Measurements from ENCODE around the gene RBMS2.

RBMS2 gene

GRCh38 chr12:56633468-56634241, 112.0 kb downstream of the RBMS2 start:
- H3K27ac ChIP-seq = peak overlapping the region; percentile 95
- H3K36me3 ChIP-seq = peaks cover 11% of the 10 kb centered on the region
- peak overlapping the region; percentile 67 to 92 for H3K4me3 ChIP-seq (ENCODE audit: low read depth in 1 of 2, low read length in 1 of 2)
- no peaks in the 10 kb centered on the region for H3K9me3 ChIP-seq
- H3K27me3 ChIP-seq = no peaks in the 10 kb centered on the region
- TF ChIP-seq CTCF (IDR thresholded peaks at IDR 0.05) = no peak
- peaks cover 59 to 71% of the 10 kb centered on the region in 2 experiments for H3K4me1 ChIP-seq (ENCODE audit: control insufficient read depth in 1 of 2, insufficient read depth in 1 of 2, low read depth in 1 of 2, low read length in 1 of 2)

- TF ChIP-seq CTCF (IDR thresholded peaks at IDR 0.05) = no peak
- peak overlapping the region; percentile 95 for H3K27ac ChIP-seq
- H3K36me3 ChIP-seq = peaks cover 18% of the 10 kb centered on the region
- H3K4me1 ChIP-seq (ENCODE audit: control insufficient read depth in 1 of 2, insufficient read depth in 1 of 2, low read depth in 1 of 2, low read length in 1 of 2) = peaks cover 56 to 68% of the 10 kb centered on the region in 2 experiments
- no peaks in the 10 kb centered on the region for H3K27me3 ChIP-seq
- H3K4me3 ChIP-seq (ENCODE audit: low read depth in 1 of 2, low read length in 1 of 2) = peak overlapping the region; percentile 67 to 92
- no peaks in the 10 kb centered on the region for H3K9me3 ChIP-seq
These were observed 112.7 kb downstream of the RBMS2 start for GRCh38 chr12:56634242-56634836.

- peaks cover 26% of the 10 kb centered on the region for H3K36me3 ChIP-seq
- H3K27ac ChIP-seq = peak overlapping the region; percentile 95
- H3K27me3 ChIP-seq = no peaks in the 10 kb centered on the region
- peaks cover 56 to 68% of the 10 kb centered on the region in 2 experiments for H3K4me1 ChIP-seq (ENCODE audit: control insufficient read depth in 1 of 2, insufficient read depth in 1 of 2, low read depth in 1 of 2, low read length in 1 of 2)
- H3K9me3 ChIP-seq = no peaks in the 10 kb centered on the region
- TF ChIP-seq CTCF (IDR thresholded peaks at IDR 0.05) = peak; percentile 46
- peak overlapping the region; percentile 67 to 92 for H3K4me3 ChIP-seq (ENCODE audit: low read depth in 1 of 2, low read length in 1 of 2)
These were observed 113.5 kb downstream of the RBMS2 start for GRCh38 chr12:56634837-56635791.

GRCh38 chr12:56635806-56636674, 114.4 kb downstream of the RBMS2 start:
- H3K36me3 ChIP-seq = peaks cover 34% of the 10 kb centered on the region
- peak; percentile 10 for TF ChIP-seq CTCF (IDR thresholded peaks at IDR 0.05)
- H3K9me3 ChIP-seq = no peaks in the 10 kb centered on the region
- peak overlapping the region; percentile 95 for H3K27ac ChIP-seq
- peaks cover 47 to 59% of the 10 kb centered on the region in 2 experiments for H3K4me1 ChIP-seq (ENCODE audit: control insufficient read depth in 1 of 2, insufficient read depth in 1 of 2, low read depth in 1 of 2, low read length in 1 of 2)
- no peaks in the 10 kb centered on the region for H3K27me3 ChIP-seq
- H3K4me3 ChIP-seq (ENCODE audit: low read depth in 1 of 2, low read length in 1 of 2) = peak overlapping the region; percentile 67 to 92
